PFSK-1 (cell line): ENCODE results near the gene DNAL1.

ENCODE experiments used
- FOXP2 ChIP-seq: optimal IDR thresholded peaks from 2 replicates; pipeline ENCODE3; 2011; ENCODE audit warnings: borderline replicate concordance, control low read depth, inconsistent platforms; ENCODE audit not compliant: insufficient read depth; ENCODE audit errors: extremely low read length, extremely low read depth
- POLR2AphosphoS5 ChIP-seq: IDR thresholded peaks from 2 replicates; pipeline ENCODE4 v1.6.1; 2012; ENCODE audit warnings: low read depth, mild to moderate bottlenecking, control low read depth, low read length, moderate library complexity
- SIN3A ChIP-seq: IDR thresholded peaks from 2 replicates; pipeline ENCODE4 v1.6.1; 2012; ENCODE audit warnings: mild to moderate bottlenecking, low read length, moderate library complexity, borderline replicate concordance; ENCODE audit not compliant: insufficient read depth
- TAF1 ChIP-seq: IDR thresholded peaks from 2 replicates; pipeline ENCODE4 v1.6.1; 2012; ENCODE audit warnings: low read length, control low read depth, borderline replicate concordance; ENCODE audit not compliant: insufficient read depth
- TF ChIP-seq, protein P1 (sequence below), 2 experiments: IDR thresholded peaks; 2 replicates each; pipeline versions ENCODE4 v1.6.1 to v1.8.0; 2011 to 2012; ENCODE audit warnings: low read depth in 2 of 2, low read length in 2 of 2, control low read depth in 1 of 2, inconsistent platforms in 1 of 2, mild to moderate bottlenecking in 1 of 2, moderate library complexity in 1 of 2; ENCODE audit not compliant: insufficient read depth in 1 of 2

Gene DNAL1

DNA sequence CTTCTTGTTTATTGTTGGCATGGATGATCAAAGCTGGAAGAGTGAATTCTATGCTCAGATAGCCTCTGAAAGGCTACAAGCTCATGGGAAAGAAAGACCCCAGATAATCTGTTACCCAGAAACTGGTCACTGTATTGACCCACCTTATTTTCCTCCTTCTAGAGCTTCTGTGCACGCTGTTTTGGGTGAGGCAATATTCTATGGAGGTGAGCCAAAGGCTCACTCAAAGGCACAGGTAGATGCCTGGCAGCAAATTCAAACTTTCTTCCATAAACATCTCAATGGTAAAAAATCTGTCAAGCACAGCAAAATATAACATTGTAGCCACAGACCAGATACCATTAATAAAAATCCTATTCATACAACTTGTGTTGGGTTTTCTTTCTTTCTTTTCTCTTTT, 25.3 kb upstream of the DNAL1 start:
- no peak for TF ChIP-seq TAF1
- no peak for TF ChIP-seq FOXP2
- no peak for TF ChIP-seq POLR2AphosphoS5
- TF ChIP-seq, protein P1, sequence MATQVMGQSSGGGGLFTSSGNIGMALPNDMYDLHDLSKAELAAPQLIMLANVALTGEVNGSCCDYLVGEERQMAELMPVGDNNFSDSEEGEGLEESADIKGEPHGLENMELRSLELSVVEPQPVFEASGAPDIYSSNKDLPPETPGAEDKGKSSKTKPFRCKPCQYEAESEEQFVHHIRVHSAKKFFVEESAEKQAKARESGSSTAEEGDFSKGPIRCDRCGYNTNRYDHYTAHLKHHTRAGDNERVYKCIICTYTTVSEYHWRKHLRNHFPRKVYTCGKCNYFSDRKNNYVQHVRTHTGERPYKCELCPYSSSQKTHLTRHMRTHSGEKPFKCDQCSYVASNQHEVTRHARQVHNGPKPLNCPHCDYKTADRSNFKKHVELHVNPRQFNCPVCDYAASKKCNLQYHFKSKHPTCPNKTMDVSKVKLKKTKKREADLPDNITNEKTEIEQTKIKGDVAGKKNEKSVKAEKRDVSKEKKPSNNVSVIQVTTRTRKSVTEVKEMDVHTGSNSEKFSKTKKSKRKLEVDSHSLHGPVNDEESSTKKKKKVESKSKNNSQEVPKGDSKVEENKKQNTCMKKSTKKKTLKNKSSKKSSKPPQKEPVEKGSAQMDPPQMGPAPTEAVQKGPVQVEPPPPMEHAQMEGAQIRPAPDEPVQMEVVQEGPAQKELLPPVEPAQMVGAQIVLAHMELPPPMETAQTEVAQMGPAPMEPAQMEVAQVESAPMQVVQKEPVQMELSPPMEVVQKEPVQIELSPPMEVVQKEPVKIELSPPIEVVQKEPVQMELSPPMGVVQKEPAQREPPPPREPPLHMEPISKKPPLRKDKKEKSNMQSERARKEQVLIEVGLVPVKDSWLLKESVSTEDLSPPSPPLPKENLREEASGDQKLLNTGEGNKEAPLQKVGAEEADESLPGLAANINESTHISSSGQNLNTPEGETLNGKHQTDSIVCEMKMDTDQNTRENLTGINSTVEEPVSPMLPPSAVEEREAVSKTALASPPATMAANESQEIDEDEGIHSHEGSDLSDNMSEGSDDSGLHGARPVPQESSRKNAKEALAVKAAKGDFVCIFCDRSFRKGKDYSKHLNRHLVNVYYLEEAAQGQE (IDR thresholded peaks at IDR 0.05; ENCODE audit: insufficient read depth in 1 of 2, low read depth in 2 of 2, low read length in 2 of 2), result no peak
- TF ChIP-seq SIN3A, result no peak

DNA sequence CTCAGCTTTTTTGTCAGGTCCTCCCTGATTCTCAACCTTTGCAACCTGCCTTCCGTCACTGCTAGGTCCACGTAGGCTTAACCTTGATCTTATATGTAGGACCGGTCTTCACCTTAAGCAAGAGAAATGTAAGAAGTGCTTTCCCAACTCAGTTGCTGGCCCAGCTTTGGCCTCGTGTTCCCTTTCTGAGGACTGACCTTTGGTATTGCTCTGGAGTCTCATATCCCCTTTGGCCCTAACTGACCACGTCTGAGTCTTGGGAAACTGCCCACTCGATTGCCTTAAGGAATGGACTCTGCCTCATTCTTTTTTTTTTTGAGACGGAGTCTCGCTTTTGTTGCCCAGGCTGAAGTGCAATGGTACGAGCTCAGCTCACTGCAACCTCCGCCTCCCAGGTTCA, 24.5 kb upstream of the DNAL1 start:
- no peak for TF ChIP-seq POLR2AphosphoS5
- no peak for TF ChIP-seq FOXP2
- TF ChIP-seq, protein P1 (IDR thresholded peaks at IDR 0.05; ENCODE audit: insufficient read depth in 1 of 2, low read depth in 2 of 2, low read length in 2 of 2), result no peak
- TF ChIP-seq SIN3A, result no peak
- TF ChIP-seq TAF1, result no peak

DNA sequence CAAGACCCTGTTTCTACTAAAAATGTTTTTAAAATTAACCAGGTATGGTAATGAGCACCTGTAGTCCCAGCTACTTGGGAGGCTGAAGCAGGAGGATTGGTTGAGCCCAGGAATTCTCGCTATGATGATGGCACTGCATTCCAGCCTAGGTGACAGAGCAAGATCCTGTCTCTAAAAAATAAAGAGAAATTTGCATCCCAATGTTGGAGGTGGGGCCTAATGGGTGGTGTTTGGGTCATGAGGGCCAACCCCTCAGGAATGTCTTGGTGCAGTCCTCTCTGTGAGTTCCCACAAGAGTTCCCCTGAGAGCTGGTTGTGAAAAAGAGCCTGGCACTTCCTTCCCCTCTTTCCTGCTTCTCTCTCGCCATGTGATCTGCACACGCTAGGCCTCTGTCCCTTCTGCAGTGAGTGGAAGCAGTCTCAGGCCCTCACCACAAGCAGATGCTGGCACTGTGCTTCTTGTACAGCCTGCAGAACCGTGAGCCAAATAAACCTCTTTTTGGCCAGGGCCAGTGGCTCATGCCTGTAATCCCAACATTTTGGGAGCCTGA, 21.2 kb upstream of the DNAL1 start:
- TF ChIP-seq TAF1, result no peak
- no peak for TF ChIP-seq POLR2AphosphoS5
- TF ChIP-seq FOXP2, result no peak
- TF ChIP-seq, protein P1 (IDR thresholded peaks at IDR 0.05; ENCODE audit: insufficient read depth in 1 of 2, low read depth in 2 of 2, low read length in 2 of 2), result no peak
- TF ChIP-seq SIN3A, result no peak

DNA sequence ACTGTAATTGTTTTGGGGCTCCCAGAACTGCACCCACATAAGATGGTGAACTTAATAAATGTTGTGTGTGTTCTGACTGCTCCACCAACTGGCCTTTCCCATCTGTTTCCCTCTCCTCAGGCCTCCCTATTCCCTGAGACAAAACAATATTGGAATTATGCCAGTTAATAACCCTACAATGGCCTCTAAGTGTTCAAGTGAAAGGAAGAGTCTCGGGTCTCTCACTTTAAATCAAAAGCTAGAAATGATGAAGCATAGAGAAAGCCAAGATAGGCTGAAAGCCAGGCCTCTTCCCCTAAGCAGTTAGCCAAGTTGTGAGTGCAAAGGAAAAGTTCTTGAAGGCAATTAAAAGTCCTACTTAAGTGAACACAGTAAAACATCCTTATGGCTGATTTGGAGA, 19.1 kb upstream of the DNAL1 start:
- TF ChIP-seq, protein P1 (IDR thresholded peaks at IDR 0.05; ENCODE audit: insufficient read depth in 1 of 2, low read depth in 2 of 2, low read length in 2 of 2), result no peak
- TF ChIP-seq SIN3A, result no peak

DNA sequence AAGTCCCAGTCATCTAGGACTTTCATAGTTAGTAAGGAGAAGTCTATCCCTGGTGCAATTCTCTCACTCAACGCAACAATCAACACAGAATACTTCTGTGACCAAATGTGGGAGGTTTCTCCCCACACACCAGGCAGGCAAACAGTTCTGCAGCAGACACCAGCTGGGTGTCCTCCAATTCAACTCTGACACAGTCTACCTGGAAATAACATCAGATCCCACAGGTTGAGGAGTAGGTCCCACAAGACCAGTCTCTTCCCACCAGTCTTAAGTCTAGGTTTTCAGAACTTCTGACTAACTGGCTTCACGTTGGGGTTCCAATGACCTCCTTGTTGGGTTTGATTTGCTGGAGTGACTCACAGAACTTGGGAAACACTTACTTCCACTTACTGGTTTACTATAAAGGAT, 17.6 kb upstream of the DNAL1 start:
- TF ChIP-seq FOXP2, result no peak
- TF ChIP-seq POLR2AphosphoS5, result no peak
- TF ChIP-seq TAF1, result no peak
- TF ChIP-seq, protein P1 (IDR thresholded peaks at IDR 0.05; ENCODE audit: insufficient read depth in 1 of 2, low read depth in 2 of 2, low read length in 2 of 2), result no peak
- no peak for TF ChIP-seq SIN3A
